PC-3 (cell line): Measurements from ENCODE around the gene SPTLC2. TPM values are rescaled to one million over a fixed set of nuclear protein-coding genes. Genes with fewer than 3 reads are reported as not detected.
"Not testable (repeated sequence)": the region's sequence is repeated elsewhere in the genome, so short reads cannot be mapped to it uniquely, and the experiment has no call there.

Experiments used
- ATAC-seq: fragments of 200-7000 bp; cut with Tn5 transposase; 2 replicates; pipeline ENCODE4 v1.9.1; 2020; ENCODE audit warnings: mild to moderate bottlenecking, moderate library complexity
- BruUV-seq: library from RNA; stranded (reverse); fragments of 400-500 nt; replicated peaks from 2 replicates; lab custom pipeline; 2021; lab: Mats Ljungman, UMichigan
- CTCF ChIA-PET: fragments of 300-600 bp; sonication (Branson Sonifier 250); formaldehyde crosslinking; loops from one replicate; lab custom pipeline; 2022; ENCODE audit warnings: antibody characterized with exemption; lab: Charles Lee
- POLR2A ChIA-PET: fragments of 300-600 bp; sonication (Branson Sonifier 250); formaldehyde crosslinking; loops from one replicate; lab custom pipeline; 2022; ENCODE audit warnings: antibody characterized with exemption; ENCODE audit not compliant: unreplicated experiment; lab: Charles Lee
- DNase-seq: peaks from one replicate; pipeline ENCODE4 v3.0.0-alpha.2; 2015
- H2AFZ ChIP-seq: fragments of 300-600 bp; sonication (generic); 2 replicates; pipeline ENCODE4 v1.6.0; 2016; ENCODE audit warnings: antibody characterized with exemption, low read length
- H3F3A ChIP-seq: fragments of 300-600 bp; sonication (generic); one replicate; pipeline ENCODE4 v1.6.0; 2017; ENCODE audit warnings: antibody characterized with exemption, low read length, control low read depth, mild to moderate bottlenecking; ENCODE audit not compliant: unreplicated experiment
- H3K27ac ChIP-seq: fragments of 300-600 bp; sonication (generic); 2 replicates; pipeline ENCODE4 v1.5.1; 2016; ENCODE audit warnings: mild to moderate bottlenecking, low read length
- H3K27me3 ChIP-seq: fragments of 300-600 bp; sonication (generic); 2 replicates; pipeline ENCODE4 v1.6.1; 2016; ENCODE audit warnings: low read length, mixed read lengths
- H3K36me3 ChIP-seq: fragments of 300-600 bp; sonication (generic); 2 replicates; pipeline ENCODE4 v1.6.1; 2016; ENCODE audit warnings: low read depth, mixed run types, low read length, mixed read lengths
- H3K4me1 ChIP-seq: fragments of 300-600 bp; sonication (generic); 2 replicates; pipeline ENCODE4 v1.5.1; 2016; ENCODE audit warnings: low read length; ENCODE audit not compliant: insufficient read depth
- H3K4me2 ChIP-seq: fragments of 300-600 bp; sonication (generic); 2 replicates; pipeline ENCODE4 v1.6.0; 2016; ENCODE audit warnings: low read length
- H3K4me3 ChIP-seq: fragments of 300-600 bp; sonication (generic); 2 replicates; pipeline ENCODE4 v1.5.1; 2016; ENCODE audit warnings: mild to moderate bottlenecking, low read length, mixed read lengths
- H3K79me2 ChIP-seq: fragments of 300-600 bp; sonication (generic); 2 replicates; pipeline ENCODE4 v1.6.1; 2017; ENCODE audit warnings: low read length, mixed read lengths
- H3K9ac ChIP-seq: fragments of 300-600 bp; sonication (generic); 2 replicates; pipeline ENCODE4 v1.6.0; 2016; ENCODE audit warnings: mild to moderate bottlenecking, low read length
- H3K9me2 ChIP-seq: fragments of 300-600 bp; sonication (generic); replicated peaks from 2 replicates; pipeline ENCODE4 v1.6.1; 2016; ENCODE audit warnings: mixed run types, low read length, mixed read lengths
- H3K9me3 ChIP-seq: fragments of 300-600 bp; sonication (generic); 2 replicates; pipeline ENCODE4 v1.6.1; 2016; ENCODE audit warnings: low read length, mixed read lengths
- H4K20me1 ChIP-seq: fragments of 300-600 bp; sonication (generic); 2 replicates; pipeline ENCODE4 v1.6.1; 2016; ENCODE audit warnings: low read length, mixed read lengths
- CTCF ChIP-seq: fragments of 300-600 bp; sonication (generic); conservative IDR thresholded peaks from 2 replicates; pipeline ENCODE4 v1.5.1; 2017; ENCODE audit warnings: antibody characterized with exemption, low read depth, mild to moderate bottlenecking, low read length
- EZH2 ChIP-seq: fragments of 300-600 bp; sonication (generic); IDR thresholded peaks from one replicate; pipeline ENCODE4 v1.6.1; 2017; ENCODE audit warnings: antibody characterized with exemption, mild to moderate bottlenecking, low read length; ENCODE audit not compliant: unreplicated experiment
- EZH2phosphoT487 ChIP-seq: fragments of 300-600 bp; sonication (generic); IDR thresholded peaks from 2 replicates; pipeline ENCODE4 v1.6.1; 2018; ENCODE audit warnings: mild to moderate bottlenecking, antibody characterized with exemption, low read length, borderline replicate concordance
- intact Hi-C: fragments of 100-400 bp; cut with micrococcal nuclease; formaldehyde crosslinking; loops from 2 replicates; pipeline ENCODE4 v1.9.0; 2023
- total RNA-seq: library from RNA; depleted of rRNA; stranded (reverse); fragments of >200 nt; gene quantifications from 2 replicates; pipeline ENCODE4 v1.2.3, GENCODE V29; 2014

Gene SPTLC2
- total RNA-seq, 1 experiment from 2014 or later, result 27.6 TPM

- H3K27ac ChIP-seq, result no peak overlapping the region
- TF ChIP-seq EZH2 (no peak), CTCF (no peak), EZH2phosphoT487 (no peak)
- H3K9ac ChIP-seq, result no peak overlapping the region
- H3K36me3 ChIP-seq, result peaks cover 24% of the 10 kb centered on the region; the same call in 1 of the 2 replicates
- no TSS peak for BruUV-seq
- no peaks in the 10 kb centered on the region for H4K20me1 ChIP-seq
- no peak for DNase-seq
- ChIA-PET POLR2A (interaction anchor here (0.6 kb wide), 1 partner anchor 69 kb away, joined by 3 read pairs; no protein-coding TSS in a partner anchor), CTCF (no interaction called here)
- no peak; the same call in 1 of the 2 replicates for ATAC-seq
- H3K79me2 ChIP-seq, result no peaks in the 10 kb centered on the region
- H3F3A ChIP-seq, result no peaks in the 10 kb centered on the region
- H3K4me3 ChIP-seq, result no peak overlapping the region
- H2AFZ ChIP-seq, result no peak overlapping the region
- no peak overlapping the region for H3K4me2 ChIP-seq
- no peaks in the 10 kb centered on the region for H3K4me1 ChIP-seq
- H3K9me2 ChIP-seq, result no peaks in the 10 kb centered on the region
- H3K9me3 ChIP-seq, result no peaks in the 10 kb centered on the region
- H3K27me3 ChIP-seq, result no peaks in the 10 kb centered on the region
- intact Hi-C loops, result no loop called here
These were observed 73.8 kb downstream of the SPTLC2 start for GRCh38 chr14:77542421-77543239.

GRCh38 chr14:77541905-77542304 is 74.5 kb downstream of the SPTLC2 start:
- H3K4me2 ChIP-seq, result no peak overlapping the region
- no peaks in the 10 kb centered on the region for H3K27me3 ChIP-seq
- BruUV-seq, result no TSS peak
- TF ChIP-seq EZH2phosphoT487, result no peak
- TF ChIP-seq CTCF, result no peak
- no peak for TF ChIP-seq EZH2
- H3K79me2 ChIP-seq, result no peaks in the 10 kb centered on the region
- H3K4me3 ChIP-seq, result no peak overlapping the region
- ChIA-PET POLR2A (no interaction called here), CTCF (no interaction called here)
- H3F3A ChIP-seq, result no peaks in the 10 kb centered on the region
- no peak overlapping the region for H3K9ac ChIP-seq
- H3K4me1 ChIP-seq, result no peaks in the 10 kb centered on the region
- intact Hi-C loops, result no loop called here
- H3K36me3 ChIP-seq, result peaks cover 17% of the 10 kb centered on the region; the same call in 1 of the 2 replicates
- H3K9me2 ChIP-seq, result no peaks in the 10 kb centered on the region
- no peak overlapping the region for H3K27ac ChIP-seq
- H4K20me1 ChIP-seq, result no peaks in the 10 kb centered on the region
- DNase-seq (no peak), ATAC-seq (no peak)
- H3K9me3 ChIP-seq, result no peaks in the 10 kb centered on the region
- H2AFZ ChIP-seq, result no peak overlapping the region

GRCh38 chr14:77536951-77537350 is 79.5 kb downstream of the SPTLC2 start:
- H3K79me2 ChIP-seq, CTCF ChIA-PET, POLR2A ChIA-PET, H3K9ac ChIP-seq, H3K4me2 ChIP-seq, ATAC-seq, H3K9me2 ChIP-seq, H3K36me3 ChIP-seq, H3K4me3 ChIP-seq, H3F3A ChIP-seq, intact Hi-C loops, H3K4me1 ChIP-seq, BruUV-seq, H4K20me1 ChIP-seq, H3K9me3 ChIP-seq, H3K27me3 ChIP-seq, DNase-seq, H2AFZ ChIP-seq, H3K27ac ChIP-seq: not testable (repeated sequence)
